AG09319 (cell line): ENCODE data around the gene SPINT4.
"Not testable (repeated sequence)": the region's sequence is repeated elsewhere in the genome, so short reads cannot be mapped to it uniquely, and the experiment has no call there.

Source experiments
- DNase-seq: peaks from one replicate; pipeline ENCODE4 v3.0.0-alpha.2; 2010; ENCODE audit warnings: low read depth; ENCODE audit errors: extremely low read depth
- CTCF ChIP-seq: IDR thresholded peaks from 2 replicates; pipeline ENCODE4 v1.5.1; 2011; ENCODE audit warnings: low read depth, mild to moderate bottlenecking, inconsistent platforms, low read length, moderate library complexity

SPINT4 gene

GRCh38 chr20:45704969-45705637 is 17.0 kb upstream of the SPINT4 start, which contains the start of gene WFDC10B:
WFDC10B (minus strand) TSS chr20:45705019; CDS start chr20:45685992, 19,027 bp downstream.
- no peak for TF ChIP-seq CTCF
- DNase-seq = no peak

- DNase-seq = not testable (repeated sequence)
Observed at GRCh38 chr20:45716141-45716688, 5.9 kb upstream of the SPINT4 start.

GRCh38 chr20:45725134-45725533 is 3.0 kb downstream of the SPINT4 start:
- TF ChIP-seq CTCF = no peak
- no peak for DNase-seq

GRCh38 chr20:45727044-45727443 is 4.9 kb downstream of the SPINT4 start:
- TF ChIP-seq CTCF = no peak
- no peak for DNase-seq

GRCh38 chr20:45732199-45732598 is 10.1 kb downstream of the SPINT4 start:
- DNase-seq = no peak
- no peak for TF ChIP-seq CTCF

- no peak for TF ChIP-seq CTCF
- no peak for DNase-seq
Observed at GRCh38 chr20:45735552-45735951, 13.4 kb downstream of the SPINT4 start.

- TF ChIP-seq CTCF = no peak
- DNase-seq = no peak
Observed at GRCh38 chr20:45735988-45736387, 13.8 kb downstream of the SPINT4 start.

GRCh38 chr20:45742596-45742995 is 20.4 kb downstream of the SPINT4 start:
- DNase-seq = no peak
- TF ChIP-seq CTCF = no peak
